ENCODE data around the gene SLC25A22. TPM values are rescaled to one million over a fixed set of nuclear protein-coding genes. Genes with fewer than 3 reads are reported as not detected.
A peak's percentile ranks its signal among the peaks of the same experiment; 100 is the strongest.

The SLC25A22 gene
- total RNA-seq, 6 experiments from 2014 or later: 39.7 to 47.3 (median 42.9) TPM

- no peaks in the 10 kb centered on the region for H3K9me3 Mint-ChIP-seq
- H3K27me3 Mint-ChIP-seq (ENCODE audit: insufficient read depth): peaks cover 2% of the 10 kb centered on the region; the same call in 1 of the 2 replicates
- H3K4me1 Mint-ChIP-seq (ENCODE audit: low read depth): peaks cover 17% of the 10 kb centered on the region
- DNase-seq: no peak
- no peak overlapping the region for H3K27ac Mint-ChIP-seq
- TF ChIP-seq CTCF (IDR thresholded peaks at IDR 0.05): no peak
- no peaks in the 10 kb centered on the region for H3K36me3 Mint-ChIP-seq (ENCODE audit: low read depth)
- no peak overlapping the region for H3K4me3 Mint-ChIP-seq
Observed at GRCh38 chr11:793556-793955, 4.5 kb downstream of the SLC25A22 start.

GRCh38 chr11:792873-793272 is 5.2 kb downstream of the SLC25A22 start:
- Mint-ChIP-seq H3K27ac (no peak overlapping the region), H3K4me3 (no peak overlapping the region), H3K27me3 (ENCODE audit: insufficient read depth) (peaks cover 2% of the 10 kb centered on the region; the same call in 1 of the 2 replicates), H3K9me3 (no peaks in the 10 kb centered on the region), H3K36me3 (ENCODE audit: low read depth) (no peaks in the 10 kb centered on the region), H3K4me1 (ENCODE audit: low read depth) (peaks cover 17% of the 10 kb centered on the region)
- DNase-seq: no peak
- TF ChIP-seq CTCF (IDR thresholded peaks at IDR 0.05): no peak

GRCh38 chr11:792535-792821 is 5.6 kb downstream of the SLC25A22 start:
- H3K4me3 Mint-ChIP-seq: no peak overlapping the region
- no peak for TF ChIP-seq CTCF (IDR thresholded peaks at IDR 0.05)
- peaks cover 17% of the 10 kb centered on the region for H3K4me1 Mint-ChIP-seq (ENCODE audit: low read depth)
- H3K9me3 Mint-ChIP-seq: no peaks in the 10 kb centered on the region
- peaks cover 2% of the 10 kb centered on the region; the same call in 1 of the 2 replicates for H3K27me3 Mint-ChIP-seq (ENCODE audit: insufficient read depth)
- H3K36me3 Mint-ChIP-seq (ENCODE audit: low read depth): no peaks in the 10 kb centered on the region
- no peak overlapping the region for H3K27ac Mint-ChIP-seq
- no peak for DNase-seq

- Mint-ChIP-seq H3K4me1 (ENCODE audit: low read depth) (peaks cover 15% of the 10 kb centered on the region), H3K9me3 (no peaks in the 10 kb centered on the region), H3K4me3 (no peak overlapping the region), H3K36me3 (ENCODE audit: low read depth) (no peaks in the 10 kb centered on the region), H3K27me3 (ENCODE audit: insufficient read depth) (peaks cover 2% of the 10 kb centered on the region; the same call in 1 of the 2 replicates), H3K27ac (no peak overlapping the region)
- TF ChIP-seq CTCF (IDR thresholded peaks at IDR 0.05): no peak
- no peak for DNase-seq
Observed at GRCh38 chr11:791658-792534, 6.2 kb downstream of the SLC25A22 start.

GRCh38 chr11:790721-791564 is 7.1 kb downstream of the SLC25A22 start:
- H3K27ac Mint-ChIP-seq: peak overlapping the region; percentile 59
- peak; percentile 22 for DNase-seq
- peaks cover 5% of the 10 kb centered on the region; the same call in 1 of the 2 replicates for H3K4me1 Mint-ChIP-seq (ENCODE audit: low read depth)
- no peak for TF ChIP-seq CTCF (IDR thresholded peaks at IDR 0.05)
- no peaks in the 10 kb centered on the region for H3K9me3 Mint-ChIP-seq
- no peaks in the 10 kb centered on the region for H3K36me3 Mint-ChIP-seq (ENCODE audit: low read depth)
- H3K27me3 Mint-ChIP-seq (ENCODE audit: insufficient read depth): peaks cover under 1% of the 10 kb centered on the region; the same call in 1 of the 2 replicates
- H3K4me3 Mint-ChIP-seq: peak overlapping the region; percentile 41
